Inferior parietal cortex (tissue), 1 donor: ENCODE measurements around the gene CTXN2.
A peak's percentile ranks its signal among the peaks of the same experiment; 100 is the strongest.

Source experiments
- DNase-seq: peaks from one replicate; pipeline ENCODE4 v3.0.0-alpha.2; 2016; ENCODE audit errors: extremely low spot score

CTXN2 gene

DNA sequence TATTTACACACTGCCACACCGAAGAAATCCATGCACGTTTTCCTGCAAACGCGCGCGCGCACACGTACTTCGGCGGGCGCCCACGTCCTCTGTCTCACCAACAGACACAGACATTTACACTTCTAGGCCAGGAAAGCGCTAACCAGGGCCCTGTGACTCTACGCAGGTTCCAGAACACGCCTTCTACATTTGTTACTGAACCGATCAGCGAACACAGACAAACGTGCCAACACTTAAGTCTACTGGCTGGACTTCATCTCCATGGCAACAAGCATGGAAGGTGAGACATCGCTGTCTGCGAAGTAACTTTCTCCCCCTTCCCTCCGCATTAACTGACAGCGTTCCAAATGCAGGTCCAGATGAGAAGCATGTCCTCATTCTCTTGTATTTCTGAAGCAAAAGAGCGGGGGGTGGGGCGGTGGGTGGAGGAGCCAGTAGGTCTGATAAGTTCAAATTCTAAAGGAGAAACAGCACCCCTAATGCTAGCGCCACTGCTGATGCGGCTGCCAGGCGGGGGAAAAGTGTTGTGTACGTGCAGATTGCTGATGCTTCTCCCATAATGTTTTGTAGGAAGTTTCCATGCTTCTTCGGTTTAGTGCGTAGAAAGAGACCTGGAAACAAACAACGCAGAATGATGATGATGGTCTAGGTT is at the start of gene CTXN2:
Gene CTXN2, plus strand, starts transcription at position 92 of the 652 bp plus-strand sequence. CDS start 9,636 bp downstream, outside the sequence.
- DNase-seq, result peak; percentile 61

DNA sequence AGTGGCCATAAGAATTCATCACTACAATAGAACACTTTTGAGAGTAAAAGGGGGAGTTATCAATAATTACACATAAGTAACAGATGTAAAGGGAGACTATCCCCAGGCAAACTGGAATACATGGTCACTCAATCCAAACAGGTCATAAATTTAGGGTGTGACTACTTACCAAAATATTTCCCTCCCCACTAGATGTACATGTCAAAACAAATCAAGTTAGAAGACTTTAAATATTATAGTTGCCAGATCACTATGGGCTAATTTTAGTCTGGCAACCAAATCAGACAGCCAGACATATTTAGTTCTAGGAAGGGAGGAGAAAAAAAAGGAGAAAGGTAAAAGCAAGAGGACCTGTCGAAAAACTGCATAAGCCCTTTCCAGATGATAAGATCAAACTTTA is 47.6 kb upstream of the CTXN2 start:
- no peak for DNase-seq

DNA sequence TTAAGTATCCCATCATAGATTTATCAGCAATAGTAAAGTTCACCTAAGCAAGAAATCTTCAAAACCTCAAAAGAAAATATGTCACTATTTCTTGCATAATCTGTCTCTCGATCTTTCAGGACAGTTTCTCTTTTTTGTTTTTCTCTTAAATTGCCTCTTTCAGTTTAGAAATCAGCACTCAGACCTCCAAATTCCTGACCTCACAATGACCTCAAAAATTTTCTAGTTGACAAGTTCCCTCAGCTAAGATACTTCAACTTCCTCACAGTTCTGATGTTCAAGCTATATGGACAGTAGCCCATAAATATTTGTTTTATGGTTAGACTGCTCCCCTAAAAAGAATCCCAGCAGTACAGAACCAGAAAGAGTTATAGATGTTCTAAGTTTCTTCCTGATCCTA is 46.6 kb upstream of the CTXN2 start:
- no peak for DNase-seq

DNA sequence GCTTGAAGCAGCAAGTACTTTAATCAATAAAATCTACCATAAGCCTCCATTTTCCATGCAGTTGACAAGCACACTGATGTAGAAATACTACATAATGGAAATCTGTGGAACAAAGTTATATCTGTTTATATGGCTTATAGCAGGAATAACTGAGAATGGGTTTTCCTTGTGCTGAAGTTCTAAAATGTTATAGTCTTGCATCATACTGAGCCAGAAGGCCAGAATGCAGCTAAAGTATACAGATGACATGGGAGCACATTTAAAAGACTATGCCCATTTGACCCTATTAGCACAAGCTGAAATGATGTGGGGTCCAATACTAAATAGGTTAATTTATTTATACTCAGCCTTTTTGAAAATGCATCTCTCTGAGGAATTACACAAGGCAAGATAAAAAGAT is 45.5 kb upstream of the CTXN2 start:
- DNase-seq, result no peak

DNA sequence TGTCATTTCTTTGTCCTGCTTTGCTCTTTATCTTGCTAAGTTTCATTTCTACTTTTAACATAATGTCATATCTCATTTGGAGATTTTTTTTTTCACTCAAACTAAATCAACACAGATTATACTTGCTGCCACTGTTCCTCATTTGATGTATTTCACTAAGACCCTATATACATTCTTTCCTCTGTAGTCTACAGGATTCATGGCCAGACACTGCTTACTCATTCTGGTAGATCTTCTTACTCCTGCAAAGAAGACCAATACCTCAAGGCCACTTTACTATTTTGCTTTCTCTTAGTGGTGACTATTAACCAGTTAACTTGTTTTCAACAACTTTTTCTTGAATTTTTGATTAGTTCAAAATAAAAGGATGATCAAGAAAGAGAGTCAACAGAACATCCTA is 44.1 kb upstream of the CTXN2 start:
- no peak for DNase-seq

DNA sequence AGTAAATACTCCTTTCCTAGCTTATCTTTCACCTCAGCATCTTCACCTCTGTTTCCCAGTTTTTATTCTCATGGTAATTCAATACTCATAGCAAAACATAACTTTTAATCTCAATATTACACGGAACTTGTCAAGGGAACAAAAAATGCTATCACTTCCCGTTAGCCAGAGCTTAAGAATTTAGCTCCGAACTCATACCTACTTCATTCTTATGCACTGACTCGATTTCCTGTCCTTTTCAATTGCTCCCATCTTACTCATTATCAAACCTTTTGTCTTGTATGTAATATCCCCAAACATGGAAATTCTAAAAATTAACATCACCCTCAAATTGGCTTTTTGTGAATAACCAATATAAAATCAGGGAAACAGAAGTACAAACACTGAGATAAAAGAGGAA is 41.6 kb upstream of the CTXN2 start:
- no peak for DNase-seq

DNA sequence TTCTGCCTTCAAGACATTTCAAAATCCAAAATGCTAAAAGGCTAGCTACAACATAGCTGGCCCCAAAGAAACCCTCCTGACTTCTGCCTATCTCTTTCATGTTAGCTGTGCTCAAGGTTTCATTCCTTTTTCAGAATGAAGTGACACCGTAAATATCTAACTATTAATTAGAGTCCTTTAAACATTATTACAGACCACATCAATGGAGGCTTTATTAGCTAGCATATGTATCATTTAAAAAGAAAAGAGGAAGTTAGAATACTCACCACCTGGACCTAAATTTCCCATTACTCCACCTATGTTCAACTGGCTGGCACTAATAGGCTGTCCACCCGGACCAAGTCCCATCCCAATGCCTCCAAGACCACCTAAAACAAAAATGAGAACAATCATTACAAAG is 37.9 kb upstream of the CTXN2 start:
- DNase-seq, result no peak

DNA sequence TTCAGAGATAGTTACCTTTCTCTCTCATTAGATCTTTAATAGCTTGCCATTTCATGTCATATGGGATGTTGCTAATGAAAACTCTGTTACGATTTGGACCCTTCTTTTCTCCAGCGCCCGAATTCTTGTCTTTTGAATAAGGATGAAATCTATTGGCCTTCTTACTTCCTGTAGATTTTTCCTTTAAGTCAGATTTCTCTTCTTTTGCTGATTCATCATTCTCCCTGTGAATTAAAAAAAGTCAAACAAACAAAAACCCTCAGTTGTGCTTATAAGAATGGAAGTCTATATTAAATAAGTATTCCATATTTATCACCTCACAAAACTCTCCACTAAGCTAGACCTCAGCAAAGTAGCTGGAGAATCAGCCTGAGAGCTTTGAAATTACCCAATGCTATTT is 22.8 kb upstream of the CTXN2 start:
- no peak for DNase-seq

DNA sequence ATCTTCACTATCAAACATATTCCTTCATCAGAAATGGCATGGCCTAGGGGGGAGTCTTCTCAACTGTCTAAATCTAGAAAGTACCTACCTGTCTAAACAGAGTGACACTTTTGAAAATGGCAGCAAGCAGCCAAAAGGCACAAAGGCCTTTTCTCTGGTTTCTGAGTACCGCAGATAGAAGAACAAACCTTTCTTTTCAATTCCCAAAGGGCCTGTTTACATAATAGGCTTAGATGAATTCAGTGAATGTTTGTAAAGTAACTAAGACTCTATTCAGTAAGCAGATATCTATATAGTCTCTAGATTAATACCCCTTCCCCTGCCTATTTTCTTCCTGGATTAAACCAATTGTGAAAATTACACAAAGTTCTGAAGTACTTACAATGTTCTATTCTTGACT is 20.5 kb upstream of the CTXN2 start:
- DNase-seq, result no peak

DNA sequence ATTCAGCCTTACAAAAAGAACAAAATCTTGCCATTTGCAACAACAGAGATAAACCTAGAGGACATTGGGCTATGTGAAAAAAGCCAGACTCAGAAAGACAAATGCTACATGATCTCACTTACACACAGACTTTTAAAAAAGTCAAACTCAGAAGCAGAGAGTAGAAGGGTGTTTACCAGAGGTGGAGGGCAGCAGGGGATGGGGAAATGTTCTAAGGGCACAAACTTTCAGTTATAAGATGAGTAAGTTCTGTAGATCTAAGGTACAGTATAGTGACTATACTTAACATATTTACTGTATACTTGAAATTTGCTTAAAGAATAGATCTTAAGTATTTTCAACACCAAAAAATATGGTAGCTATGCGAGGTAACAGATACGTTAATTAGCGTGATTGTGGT is 16.3 kb upstream of the CTXN2 start:
- no peak for DNase-seq

DNA sequence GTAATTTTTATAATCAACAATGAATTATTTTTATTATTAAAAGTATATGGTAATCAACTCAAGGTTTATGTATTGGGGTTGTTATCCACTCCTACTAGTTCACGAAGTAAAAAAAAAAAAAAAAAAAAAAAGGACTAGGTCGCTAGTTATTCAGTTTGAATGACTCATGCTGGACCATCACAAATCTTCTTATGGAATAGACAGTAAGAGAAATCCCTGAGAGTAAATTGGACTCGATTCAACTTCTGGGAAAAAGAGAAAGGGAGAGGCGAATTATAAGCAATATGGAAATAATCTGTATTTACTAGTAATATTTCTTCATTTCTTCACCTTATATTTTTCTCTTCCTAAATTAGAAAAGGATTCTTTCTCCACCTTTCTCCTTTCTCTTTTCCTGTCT is 15.4 kb upstream of the CTXN2 start:
- no peak for DNase-seq

DNA sequence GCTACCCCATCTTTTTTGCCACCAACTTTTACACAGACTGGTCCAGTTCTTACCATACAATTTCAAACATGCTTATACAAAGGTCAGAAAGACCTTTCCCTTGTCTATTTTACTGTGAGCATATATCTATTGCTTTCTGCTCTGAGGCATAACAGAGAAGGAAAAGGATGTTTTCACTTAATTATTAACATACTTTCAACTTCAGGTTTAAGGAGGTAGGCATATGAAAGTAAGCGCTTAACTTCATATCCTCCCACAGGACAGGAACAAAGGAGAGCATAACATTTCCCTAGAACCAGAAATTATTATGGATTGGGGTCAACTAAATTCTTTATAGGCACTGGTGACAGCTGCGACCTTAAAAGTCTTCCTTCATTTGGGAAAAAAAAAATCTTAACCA is 14.5 kb upstream of the CTXN2 start:
- DNase-seq, result no peak

DNA sequence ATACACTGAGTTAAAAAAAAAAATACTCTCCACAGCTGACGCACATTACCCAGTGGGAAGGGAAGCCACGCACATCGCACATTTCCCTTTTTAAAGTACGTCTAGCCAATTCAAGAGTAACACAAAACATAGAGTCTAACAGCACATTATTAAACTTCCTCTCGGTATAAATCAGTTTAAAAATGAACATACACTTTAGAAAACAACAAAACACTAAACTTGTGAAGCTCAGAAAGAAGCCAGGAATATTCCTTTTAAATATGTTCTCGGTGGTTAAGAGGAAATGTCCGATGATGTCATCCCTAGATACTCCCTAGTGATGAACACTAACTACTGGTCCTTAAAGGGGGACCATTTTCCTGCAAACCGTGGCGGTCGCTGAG is 14.1 kb upstream of the CTXN2 start:
- peak; percentile 55 for DNase-seq

DNA sequence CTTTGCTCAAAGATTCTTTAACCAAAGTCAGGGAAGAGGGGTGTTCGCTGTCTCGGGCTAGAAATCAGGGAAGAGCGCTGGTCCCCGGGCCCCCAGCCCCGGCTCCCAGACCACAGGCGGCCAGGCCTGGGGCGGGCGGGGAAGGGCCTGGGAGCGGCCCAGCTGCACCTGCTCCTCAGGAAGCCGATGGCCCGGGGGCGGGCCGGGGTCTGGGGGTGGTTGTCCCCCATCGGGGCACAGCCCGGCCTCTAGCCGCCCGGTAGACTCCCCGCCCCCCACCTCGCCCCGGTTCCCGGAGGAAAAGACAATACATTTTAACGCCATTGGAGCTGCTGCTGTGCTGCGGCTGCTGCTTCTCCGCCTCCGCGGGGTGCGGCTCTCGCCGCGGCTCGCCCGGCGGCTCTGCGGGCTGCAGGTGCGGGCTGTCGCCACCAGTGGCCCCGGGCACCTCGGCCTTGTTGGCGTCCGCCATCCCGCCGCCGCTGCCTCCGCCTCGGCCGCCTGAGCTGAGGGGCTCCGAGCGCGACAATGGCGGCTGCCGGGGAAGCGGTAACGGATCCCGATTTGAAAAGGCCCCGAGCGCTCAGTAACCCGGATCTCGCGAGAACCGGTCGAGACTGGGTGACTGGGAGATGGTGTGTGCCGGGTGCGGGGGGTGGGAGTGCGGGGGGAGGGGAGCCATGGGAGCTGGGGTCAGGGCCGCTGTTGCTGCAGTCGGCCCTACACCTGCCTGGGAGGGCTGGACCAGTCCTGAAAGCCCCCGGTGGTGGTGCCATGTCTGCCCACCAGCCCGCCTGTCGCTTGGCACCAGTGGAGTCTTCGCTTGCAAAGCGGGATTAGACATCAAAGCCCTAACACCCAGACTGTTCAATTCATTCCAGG is 13.5 kb upstream of the CTXN2 start, which contains the start of gene MYEF2:
Gene MYEF2, minus strand, starts transcription at position 530 of the 882 bp plus-strand sequence. Its CDS starts 58 bp downstream, at position 472.
- DNase-seq, result peak; percentile 42

DNA sequence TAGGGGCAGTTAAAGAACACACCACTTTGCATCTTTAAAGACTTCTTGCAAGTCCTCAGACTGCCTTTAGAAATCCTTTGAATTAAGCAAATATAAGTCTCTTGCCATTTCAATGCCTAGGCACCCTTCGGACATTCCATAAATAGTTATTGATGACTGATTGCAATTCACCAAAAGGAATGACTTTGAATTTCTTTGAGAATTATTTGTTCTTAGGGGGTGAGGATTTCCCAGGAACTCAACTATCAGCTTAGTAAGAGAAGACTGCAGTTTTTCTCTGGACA is 12.9 kb upstream of the CTXN2 start:
- DNase-seq, result peak; percentile 55

DNA sequence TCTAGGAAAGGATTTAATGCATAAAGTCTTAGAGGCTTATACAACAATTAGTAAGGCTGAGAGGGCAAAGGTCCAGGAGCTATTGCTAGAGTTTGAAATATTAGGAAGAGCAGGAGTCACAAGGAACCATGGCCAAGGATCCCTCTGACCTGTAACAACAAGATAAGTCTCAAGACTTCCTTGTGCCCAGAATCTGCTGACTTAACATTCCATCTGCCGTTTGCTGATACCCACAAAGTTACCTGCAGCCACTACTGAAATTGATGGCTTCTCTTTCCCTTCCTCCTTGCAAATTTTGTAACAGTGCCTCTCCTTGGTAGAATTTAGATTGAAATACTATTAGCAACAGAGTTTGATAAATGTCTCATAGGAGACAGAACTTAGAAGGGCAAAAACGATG is 8.7 kb upstream of the CTXN2 start:
- no peak for DNase-seq

DNA sequence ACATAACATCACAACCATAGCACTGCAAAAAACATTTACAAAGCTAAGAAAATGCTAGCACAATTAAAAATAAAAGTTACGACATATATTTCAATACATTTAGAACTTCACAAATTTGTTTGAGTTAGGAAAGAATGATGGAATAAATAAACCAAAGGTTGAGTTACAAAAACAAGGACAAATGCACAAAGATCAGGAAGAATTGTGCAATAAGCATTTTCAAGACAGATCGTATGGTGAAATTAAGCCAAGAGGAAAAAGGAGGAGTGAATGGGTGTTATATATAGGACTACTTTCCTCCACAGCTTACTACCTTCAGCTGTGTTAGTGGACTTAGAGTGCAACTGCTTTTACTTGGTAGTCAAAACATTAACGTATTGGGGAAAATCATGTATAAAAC is 5.9 kb upstream of the CTXN2 start:
- no peak for DNase-seq

DNA sequence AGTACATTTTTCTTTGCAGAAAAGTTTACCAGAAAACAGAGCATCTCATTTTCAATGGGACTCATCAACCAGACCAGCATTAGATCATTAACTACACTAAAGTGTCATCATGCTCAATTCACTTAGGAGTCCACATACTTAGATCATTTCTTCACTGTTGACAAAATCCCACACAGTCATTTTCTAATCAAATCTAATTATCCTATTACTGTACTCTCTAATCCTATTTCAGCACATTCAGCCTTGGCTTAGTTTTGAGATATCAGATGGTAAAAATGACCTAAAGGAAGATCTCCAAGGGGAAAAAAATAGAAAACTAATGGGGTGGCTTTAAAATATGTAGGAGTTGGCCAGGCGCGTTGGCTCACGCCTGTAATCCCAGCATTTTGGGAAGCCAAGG is 5.2 kb upstream of the CTXN2 start:
- DNase-seq, result no peak

DNA sequence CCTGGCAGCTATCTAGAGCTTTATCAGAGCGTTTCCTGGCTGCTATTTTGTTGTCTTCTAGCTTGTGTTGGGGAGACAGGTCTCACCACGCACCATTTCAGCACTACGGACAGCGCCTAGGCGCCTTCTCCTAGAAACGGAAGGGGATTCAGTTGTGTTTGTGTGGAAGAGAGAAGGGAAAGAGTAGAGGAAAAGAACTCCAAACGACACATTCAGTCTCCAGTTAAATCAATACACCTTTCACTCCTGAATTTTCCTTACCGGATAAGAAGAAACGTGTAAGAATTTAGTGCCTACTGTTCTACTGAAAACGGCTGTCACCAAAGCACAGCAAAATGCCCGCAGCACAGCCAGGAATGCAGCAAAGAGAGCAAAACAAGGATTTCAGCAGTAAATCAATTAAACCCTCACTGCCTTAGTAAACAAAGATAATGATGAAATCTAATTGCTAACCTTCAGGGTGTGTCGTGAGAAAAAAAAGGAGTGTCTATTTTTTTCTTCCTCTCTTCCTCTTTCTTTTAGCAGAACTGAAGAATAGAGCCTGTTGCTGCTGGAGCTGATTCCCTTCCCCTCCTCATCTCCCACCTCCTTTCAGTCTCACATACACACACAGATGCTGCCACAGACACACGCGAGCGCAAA is 412 bp upstream of the CTXN2 start:
- DNase-seq, result peak; percentile 81

DNA sequence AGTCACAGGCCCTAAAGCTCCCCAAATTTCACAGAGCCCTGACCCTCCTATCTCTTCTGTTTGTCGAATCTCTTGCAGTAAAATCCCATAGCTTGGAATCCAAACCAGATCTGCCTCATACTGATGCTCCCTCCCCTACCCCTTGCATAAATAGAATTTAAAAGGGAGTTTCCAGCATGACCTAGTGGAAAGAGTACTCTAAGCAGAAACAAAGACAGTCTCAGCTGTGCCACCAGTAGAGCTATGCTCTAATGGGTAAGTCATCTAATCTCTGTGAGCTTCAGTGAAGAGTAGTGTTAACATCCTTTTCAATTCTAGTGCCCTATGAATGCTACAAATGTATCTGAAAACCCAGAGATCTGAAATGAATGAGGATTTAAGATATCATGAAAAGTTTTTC is 10.6 kb downstream of the CTXN2 start:
- no peak for DNase-seq

DNA sequence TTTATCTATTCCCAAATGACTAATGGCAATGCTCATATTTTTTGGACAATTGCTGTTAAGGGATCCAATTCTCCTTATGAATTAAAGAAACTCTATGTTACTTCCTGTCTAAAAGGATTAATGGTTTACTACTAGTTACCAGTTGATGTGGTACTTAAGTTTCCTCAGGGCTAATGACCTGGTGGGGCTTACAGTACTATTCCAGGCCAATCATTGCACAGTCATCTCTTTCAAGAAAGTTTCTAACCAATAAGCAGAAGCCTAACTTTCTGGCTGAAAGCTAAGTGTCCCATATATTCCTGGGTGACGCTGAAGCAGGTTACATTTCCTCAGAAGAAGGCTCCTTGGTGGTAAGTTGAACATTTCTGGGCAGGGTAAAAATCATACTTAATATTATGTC is 14.5 kb downstream of the CTXN2 start, which contains the start of gene SLC12A1:
Gene SLC12A1, plus strand, starts transcription at position 322 of the 400 bp plus-strand sequence. CDS start 1,418 bp downstream, outside the sequence.
- no peak for DNase-seq

DNA sequence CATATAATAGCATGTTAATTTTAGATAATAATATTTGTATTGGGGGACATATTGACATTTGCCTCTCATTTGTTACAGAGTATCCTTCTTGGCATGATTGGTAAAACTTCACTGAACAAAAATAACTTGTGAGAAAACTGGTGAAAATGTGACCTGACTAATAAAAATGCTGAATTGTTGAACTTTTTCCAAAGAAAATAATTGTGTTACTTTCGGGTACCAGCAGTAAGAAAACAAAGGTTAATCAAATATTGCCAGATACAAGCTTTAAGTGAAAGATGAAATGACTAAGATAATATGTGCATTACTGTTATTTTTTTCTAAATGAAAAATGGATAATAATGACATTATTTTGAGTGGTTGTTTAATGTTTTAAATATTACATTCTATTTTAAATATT is 29.8 kb downstream of the CTXN2 start:
- DNase-seq, result no peak

DNA sequence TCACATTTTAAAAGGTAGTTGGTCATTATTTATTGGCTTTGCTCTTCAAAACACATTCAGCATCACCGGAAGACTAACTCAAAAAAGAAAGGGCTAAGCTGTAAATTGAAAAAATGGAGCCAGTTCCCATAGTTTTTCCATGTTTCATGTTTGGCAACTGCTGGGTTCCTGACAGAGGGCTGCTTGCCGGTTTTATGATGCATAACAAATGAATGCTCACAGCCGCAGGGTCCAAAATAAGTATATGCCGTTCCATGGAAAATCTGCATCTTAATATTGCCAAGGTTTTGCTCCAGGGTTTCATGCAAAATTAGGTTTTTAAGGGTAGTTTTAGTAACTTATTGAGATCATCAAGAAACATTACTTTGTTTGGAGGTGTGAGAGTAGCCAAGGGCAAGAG is 30.4 kb downstream of the CTXN2 start:
- DNase-seq, result no peak
